HepG2 (cell line): Measurements from ENCODE around the gene CDK5RAP2.

Experiments
- KLF11 ChIP-seq: IDR thresholded peaks from 2 replicates; pipeline ENCODE4 v1.6.1; 2016; ENCODE audit warnings: missing compliant biosample characterization
- MEF2D ChIP-seq: sonication (generic); formaldehyde crosslinking; IDR thresholded peaks from 2 replicates; pipeline ENCODE4 v1.5.1; 2020; ENCODE audit warnings: mild to moderate bottlenecking, missing genetic modification reagents
- PHF5A ChIP-seq: IDR thresholded peaks from one replicate; pipeline ENCODE4 v1.6.1; 2018; ENCODE audit warnings: low read depth, missing genetic modification reagents; ENCODE audit not compliant: unreplicated experiment
- PHF8 ChIP-seq: sonication (generic); formaldehyde crosslinking; IDR thresholded peaks from 2 replicates; pipeline ENCODE4 v1.5.0; 2020; ENCODE audit warnings: missing genetic modification reagents
- ZBTB42 ChIP-seq: sonication (generic); formaldehyde crosslinking; IDR thresholded peaks from 2 replicates; pipeline ENCODE4 v1.5.0; 2020; ENCODE audit warnings: mild to moderate bottlenecking, missing genetic modification reagents
- ZNF234 ChIP-seq: sonication (generic); formaldehyde crosslinking; conservative IDR thresholded peaks from 2 replicates; pipeline ENCODE4 v1.5.1; 2020; ENCODE audit warnings: mild to moderate bottlenecking, missing genetic modification reagents
- ZNF317 ChIP-seq: sonication (generic); formaldehyde crosslinking; IDR thresholded peaks from 2 replicates; pipeline ENCODE4 v1.5.0; 2020; ENCODE audit warnings: mild to moderate bottlenecking, missing genetic modification reagents
- TF ChIP-seq, protein P1 (sequence below): sonication (generic); formaldehyde crosslinking; IDR thresholded peaks from 2 replicates; pipeline ENCODE4 v1.4.0; 2020; ENCODE audit warnings: mild to moderate bottlenecking, missing genetic modification reagents
- TF ChIP-seq, protein P2 (sequence below), 2 experiments: fragments of 450-650 bp in 1 of 2; sonication (generic) in 1 of 2; formaldehyde crosslinking in 1 of 2; IDR thresholded peaks; 2 replicates each; pipeline versions ENCODE4 v1.6.1 to v1.8.0; 2016 to 2022; ENCODE audit warnings: antibody characterized with exemption in 1 of 2, mild to moderate bottlenecking in 1 of 2, missing genetic modification reagents in 1 of 2

DNA sequence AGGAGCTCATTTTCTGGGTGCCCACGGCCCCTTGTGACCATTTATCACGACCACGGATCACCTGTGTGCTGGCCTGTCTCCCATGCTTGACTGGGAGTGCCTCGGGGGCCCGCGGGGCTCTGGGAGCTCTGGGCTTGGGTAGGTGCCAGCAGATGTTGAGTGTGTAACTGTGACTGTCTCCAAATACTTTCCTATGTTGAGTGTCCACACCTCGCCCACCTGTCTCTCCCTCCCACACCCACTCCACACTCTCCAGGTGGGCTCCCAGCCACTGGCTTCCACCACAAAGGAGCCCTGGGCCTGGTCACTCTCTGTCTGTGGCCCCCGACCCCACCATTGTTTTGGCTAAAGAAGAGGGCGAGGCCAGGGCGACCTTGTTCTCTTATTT is 196.4 kb downstream of the CDK5RAP2 start:
- TF ChIP-seq, protein P1, sequence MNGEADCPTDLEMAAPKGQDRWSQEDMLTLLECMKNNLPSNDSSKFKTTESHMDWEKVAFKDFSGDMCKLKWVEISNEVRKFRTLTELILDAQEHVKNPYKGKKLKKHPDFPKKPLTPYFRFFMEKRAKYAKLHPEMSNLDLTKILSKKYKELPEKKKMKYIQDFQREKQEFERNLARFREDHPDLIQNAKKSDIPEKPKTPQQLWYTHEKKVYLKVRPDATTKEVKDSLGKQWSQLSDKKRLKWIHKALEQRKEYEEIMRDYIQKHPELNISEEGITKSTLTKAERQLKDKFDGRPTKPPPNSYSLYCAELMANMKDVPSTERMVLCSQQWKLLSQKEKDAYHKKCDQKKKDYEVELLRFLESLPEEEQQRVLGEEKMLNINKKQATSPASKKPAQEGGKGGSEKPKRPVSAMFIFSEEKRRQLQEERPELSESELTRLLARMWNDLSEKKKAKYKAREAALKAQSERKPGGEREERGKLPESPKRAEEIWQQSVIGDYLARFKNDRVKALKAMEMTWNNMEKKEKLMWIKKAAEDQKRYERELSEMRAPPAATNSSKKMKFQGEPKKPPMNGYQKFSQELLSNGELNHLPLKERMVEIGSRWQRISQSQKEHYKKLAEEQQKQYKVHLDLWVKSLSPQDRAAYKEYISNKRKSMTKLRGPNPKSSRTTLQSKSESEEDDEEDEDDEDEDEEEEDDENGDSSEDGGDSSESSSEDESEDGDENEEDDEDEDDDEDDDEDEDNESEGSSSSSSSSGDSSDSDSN (CRISPR knock-in tag), result no peak
- TF ChIP-seq PHF8 (CRISPR knock-in tag), result no peak
- TF ChIP-seq ZBTB42 (CRISPR knock-in tag), result no peak
- TF ChIP-seq, protein P2, sequence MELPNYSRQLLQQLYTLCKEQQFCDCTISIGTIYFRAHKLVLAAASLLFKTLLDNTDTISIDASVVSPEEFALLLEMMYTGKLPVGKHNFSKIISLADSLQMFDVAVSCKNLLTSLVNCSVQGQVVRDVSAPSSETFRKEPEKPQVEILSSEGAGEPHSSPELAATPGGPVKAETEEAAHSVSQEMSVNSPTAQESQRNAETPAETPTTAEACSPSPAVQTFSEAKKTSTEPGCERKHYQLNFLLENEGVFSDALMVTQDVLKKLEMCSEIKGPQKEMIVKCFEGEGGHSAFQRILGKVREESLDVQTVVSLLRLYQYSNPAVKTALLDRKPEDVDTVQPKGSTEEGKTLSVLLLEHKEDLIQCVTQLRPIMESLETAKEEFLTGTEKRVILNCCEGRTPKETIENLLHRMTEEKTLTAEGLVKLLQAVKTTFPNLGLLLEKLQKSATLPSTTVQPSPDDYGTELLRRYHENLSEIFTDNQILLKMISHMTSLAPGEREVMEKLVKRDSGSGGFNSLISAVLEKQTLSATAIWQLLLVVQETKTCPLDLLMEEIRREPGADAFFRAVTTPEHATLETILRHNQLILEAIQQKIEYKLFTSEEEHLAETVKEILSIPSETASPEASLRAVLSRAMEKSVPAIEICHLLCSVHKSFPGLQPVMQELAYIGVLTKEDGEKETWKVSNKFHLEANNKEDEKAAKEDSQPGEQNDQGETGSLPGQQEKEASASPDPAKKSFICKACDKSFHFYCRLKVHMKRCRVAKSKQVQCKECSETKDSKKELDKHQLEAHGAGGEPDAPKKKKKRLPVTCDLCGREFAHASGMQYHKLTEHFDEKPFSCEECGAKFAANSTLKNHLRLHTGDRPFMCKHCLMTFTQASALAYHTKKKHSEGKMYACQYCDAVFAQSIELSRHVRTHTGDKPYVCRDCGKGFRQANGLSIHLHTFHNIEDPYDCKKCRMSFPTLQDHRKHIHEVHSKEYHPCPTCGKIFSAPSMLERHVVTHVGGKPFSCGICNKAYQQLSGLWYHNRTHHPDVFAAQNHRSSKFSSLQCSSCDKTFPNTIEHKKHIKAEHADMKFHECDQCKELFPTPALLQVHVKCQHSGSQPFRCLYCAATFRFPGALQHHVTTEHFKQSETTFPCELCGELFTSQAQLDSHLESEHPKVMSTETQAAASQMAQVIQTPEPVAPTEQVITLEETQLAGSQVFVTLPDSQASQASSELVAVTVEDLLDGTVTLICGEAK (IDR thresholded peaks at IDR 0.05), result no peak
- TF ChIP-seq, protein P2 (CRISPR knock-in tag; IDR thresholded peaks at IDR 0.05), result no peak
- TF ChIP-seq ZNF317 (CRISPR knock-in tag), result no peak
- no peak for TF ChIP-seq ZNF234 (CRISPR knock-in tag)
- no peak for TF ChIP-seq PHF5A
- TF ChIP-seq MEF2D (CRISPR knock-in tag), result no peak
- TF ChIP-seq KLF11 (CRISPR knock-in tag), result no peak
